HepG2 (cell line): ENCODE measurements around the gene NET1. TPM values are rescaled to one million over a fixed set of nuclear protein-coding genes. Genes with fewer than 3 reads are reported as not detected.

ENCODE experiments used
- RBFOX2 ChIP-seq: fragments of 200-400 bp; formaldehyde crosslinking; IDR thresholded peaks from 2 replicates; pipeline ENCODE4 v1.6.1; 2017; ENCODE audit warnings: low read depth, mild to moderate bottlenecking, low read length
- SYNCRIP ChIP-seq: fragments of 200-400 bp; formaldehyde crosslinking; IDR thresholded peaks from 2 replicates; pipeline ENCODE4 v1.6.1; 2018; ENCODE audit warnings: mild to moderate bottlenecking, low read depth, low read length; ENCODE audit not compliant: insufficient read depth
- ZNF569 ChIP-seq: sonication (generic); formaldehyde crosslinking; IDR thresholded peaks from 2 replicates; pipeline ENCODE4 v1.5.0; 2020; ENCODE audit warnings: mild to moderate bottlenecking, missing genetic modification reagents, moderate library complexity, borderline replicate concordance
- ZNF777 ChIP-seq: sonication (generic); formaldehyde crosslinking; IDR thresholded peaks from 2 replicates; pipeline ENCODE4 v1.4.0; 2020; ENCODE audit warnings: missing genetic modification reagents
- polyA plus RNA-seq, 8 experiments: library from polyadenylated mRNA; depleted of rRNA in 3 of 8; stranded (reverse) in 7 of 8; unstranded in 1 of 8; fragments of >200 nt; fragmentation: Illumina TruSeq in 4 of 8; extraction: Trizol in 4 of 8; gene quantifications; 2 replicates each; pipeline versions ENCODE4 v1.2.1 to v1.2.3, GENCODE V29; 2011 to 2016; ENCODE audit warnings: low read depth in 4 of 8, missing spikeins in 1 of 8, mixed read lengths in 1 of 8; ENCODE audit not compliant: insufficient read depth in 1 of 8
- total RNA-seq, 5 experiments: library from RNA; depleted of rRNA; stranded (reverse); fragments of >200 nt; fragmentation: Illumina TruSeq; extraction: Trizol; gene quantifications; 2 replicates each; pipeline ENCODE4 v1.2.3, GENCODE V29; 2016; ENCODE audit warnings: low read depth in 1 of 5
- TF ChIP-seq, protein P1 (sequence below), 2 experiments: fragments of 450-650 bp in 1 of 2; sonication (generic) in 1 of 2; formaldehyde crosslinking in 1 of 2; IDR thresholded peaks; 2 replicates each; pipeline versions ENCODE4 v1.6.1 to v1.8.0; 2016 to 2022; ENCODE audit warnings: antibody characterized with exemption in 1 of 2, mild to moderate bottlenecking in 1 of 2, missing genetic modification reagents in 1 of 2
- TF ChIP-seq, protein P2 (sequence below): sonication (generic); formaldehyde crosslinking; conservative IDR thresholded peaks from 2 replicates; pipeline ENCODE4 v1.4.0; 2020; ENCODE audit warnings: missing genetic modification reagents
- TF ChIP-seq, protein P3 (sequence below): sonication (generic); formaldehyde crosslinking; IDR thresholded peaks from 2 replicates; pipeline ENCODE4 v1.9.0; 2021; ENCODE audit warnings: missing genetic modification reagents, borderline replicate concordance

Gene NET1
- total and polyA plus RNA-seq, 2 of the 13 experiments (the other 11 are each of a cell fraction or from before 2014, with no cell fraction given), result 48.1 to 65.8 TPM

GRCh38 chr10:5493691-5494090 lies 81.3 kb downstream of the NET1 start (continued):
- TF ChIP-seq, protein P1, sequence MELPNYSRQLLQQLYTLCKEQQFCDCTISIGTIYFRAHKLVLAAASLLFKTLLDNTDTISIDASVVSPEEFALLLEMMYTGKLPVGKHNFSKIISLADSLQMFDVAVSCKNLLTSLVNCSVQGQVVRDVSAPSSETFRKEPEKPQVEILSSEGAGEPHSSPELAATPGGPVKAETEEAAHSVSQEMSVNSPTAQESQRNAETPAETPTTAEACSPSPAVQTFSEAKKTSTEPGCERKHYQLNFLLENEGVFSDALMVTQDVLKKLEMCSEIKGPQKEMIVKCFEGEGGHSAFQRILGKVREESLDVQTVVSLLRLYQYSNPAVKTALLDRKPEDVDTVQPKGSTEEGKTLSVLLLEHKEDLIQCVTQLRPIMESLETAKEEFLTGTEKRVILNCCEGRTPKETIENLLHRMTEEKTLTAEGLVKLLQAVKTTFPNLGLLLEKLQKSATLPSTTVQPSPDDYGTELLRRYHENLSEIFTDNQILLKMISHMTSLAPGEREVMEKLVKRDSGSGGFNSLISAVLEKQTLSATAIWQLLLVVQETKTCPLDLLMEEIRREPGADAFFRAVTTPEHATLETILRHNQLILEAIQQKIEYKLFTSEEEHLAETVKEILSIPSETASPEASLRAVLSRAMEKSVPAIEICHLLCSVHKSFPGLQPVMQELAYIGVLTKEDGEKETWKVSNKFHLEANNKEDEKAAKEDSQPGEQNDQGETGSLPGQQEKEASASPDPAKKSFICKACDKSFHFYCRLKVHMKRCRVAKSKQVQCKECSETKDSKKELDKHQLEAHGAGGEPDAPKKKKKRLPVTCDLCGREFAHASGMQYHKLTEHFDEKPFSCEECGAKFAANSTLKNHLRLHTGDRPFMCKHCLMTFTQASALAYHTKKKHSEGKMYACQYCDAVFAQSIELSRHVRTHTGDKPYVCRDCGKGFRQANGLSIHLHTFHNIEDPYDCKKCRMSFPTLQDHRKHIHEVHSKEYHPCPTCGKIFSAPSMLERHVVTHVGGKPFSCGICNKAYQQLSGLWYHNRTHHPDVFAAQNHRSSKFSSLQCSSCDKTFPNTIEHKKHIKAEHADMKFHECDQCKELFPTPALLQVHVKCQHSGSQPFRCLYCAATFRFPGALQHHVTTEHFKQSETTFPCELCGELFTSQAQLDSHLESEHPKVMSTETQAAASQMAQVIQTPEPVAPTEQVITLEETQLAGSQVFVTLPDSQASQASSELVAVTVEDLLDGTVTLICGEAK (IDR thresholded peaks at IDR 0.05), result no peak
- TF ChIP-seq, protein P1 (CRISPR knock-in tag; IDR thresholded peaks at IDR 0.05), result no peak
- TF ChIP-seq, protein P2, sequence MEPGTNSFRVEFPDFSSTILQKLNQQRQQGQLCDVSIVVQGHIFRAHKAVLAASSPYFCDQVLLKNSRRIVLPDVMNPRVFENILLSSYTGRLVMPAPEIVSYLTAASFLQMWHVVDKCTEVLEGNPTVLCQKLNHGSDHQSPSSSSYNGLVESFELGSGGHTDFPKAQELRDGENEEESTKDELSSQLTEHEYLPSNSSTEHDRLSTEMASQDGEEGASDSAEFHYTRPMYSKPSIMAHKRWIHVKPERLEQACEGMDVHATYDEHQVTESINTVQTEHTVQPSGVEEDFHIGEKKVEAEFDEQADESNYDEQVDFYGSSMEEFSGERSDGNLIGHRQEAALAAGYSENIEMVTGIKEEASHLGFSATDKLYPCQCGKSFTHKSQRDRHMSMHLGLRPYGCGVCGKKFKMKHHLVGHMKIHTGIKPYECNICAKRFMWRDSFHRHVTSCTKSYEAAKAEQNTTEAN (CRISPR knock-in tag), result no peak
- TF ChIP-seq RBFOX2, result no peak
- TF ChIP-seq, protein P3, sequence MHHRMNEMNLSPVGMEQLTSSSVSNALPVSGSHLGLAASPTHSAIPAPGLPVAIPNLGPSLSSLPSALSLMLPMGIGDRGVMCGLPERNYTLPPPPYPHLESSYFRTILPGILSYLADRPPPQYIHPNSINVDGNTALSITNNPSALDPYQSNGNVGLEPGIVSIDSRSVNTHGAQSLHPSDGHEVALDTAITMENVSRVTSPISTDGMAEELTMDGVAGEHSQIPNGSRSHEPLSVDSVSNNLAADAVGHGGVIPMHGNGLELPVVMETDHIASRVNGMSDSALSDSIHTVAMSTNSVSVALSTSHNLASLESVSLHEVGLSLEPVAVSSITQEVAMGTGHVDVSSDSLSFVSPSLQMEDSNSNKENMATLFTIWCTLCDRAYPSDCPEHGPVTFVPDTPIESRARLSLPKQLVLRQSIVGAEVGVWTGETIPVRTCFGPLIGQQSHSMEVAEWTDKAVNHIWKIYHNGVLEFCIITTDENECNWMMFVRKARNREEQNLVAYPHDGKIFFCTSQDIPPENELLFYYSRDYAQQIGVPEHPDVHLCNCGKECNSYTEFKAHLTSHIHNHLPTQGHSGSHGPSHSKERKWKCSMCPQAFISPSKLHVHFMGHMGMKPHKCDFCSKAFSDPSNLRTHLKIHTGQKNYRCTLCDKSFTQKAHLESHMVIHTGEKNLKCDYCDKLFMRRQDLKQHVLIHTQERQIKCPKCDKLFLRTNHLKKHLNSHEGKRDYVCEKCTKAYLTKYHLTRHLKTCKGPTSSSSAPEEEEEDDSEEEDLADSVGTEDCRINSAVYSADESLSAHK (CRISPR knock-in tag), result no peak
- TF ChIP-seq SYNCRIP, result no peak
- TF ChIP-seq ZNF777, result no peak
- TF ChIP-seq ZNF569 (CRISPR knock-in tag), result no peak
